Neural progenitor cell (in vitro differentiated cells): ENCODE data around the gene ESPN.
A peak's percentile ranks its signal among the peaks of the same experiment; 100 is the strongest.

Experiments
- EZH2 ChIP-seq: fragments of 200-600 bp; sonication (generic); IDR thresholded peaks from 2 replicates; pipeline ENCODE4 v1.6.1; 2017; ENCODE audit warnings: antibody characterized with exemption, mild to moderate bottlenecking, moderate library complexity
- EZH2phosphoT487 ChIP-seq: fragments of 200-600 bp; sonication (generic); IDR thresholded peaks from 2 replicates; pipeline ENCODE4 v1.6.1; 2017; ENCODE audit warnings: antibody characterized with exemption
- TF ChIP-seq, protein P1 (sequence below): fragments of 200-600 bp; sonication (generic); IDR thresholded peaks from 2 replicates; pipeline ENCODE4 v1.5.1; 2017; ENCODE audit warnings: antibody characterized with exemption, mild to moderate bottlenecking

DNA sequence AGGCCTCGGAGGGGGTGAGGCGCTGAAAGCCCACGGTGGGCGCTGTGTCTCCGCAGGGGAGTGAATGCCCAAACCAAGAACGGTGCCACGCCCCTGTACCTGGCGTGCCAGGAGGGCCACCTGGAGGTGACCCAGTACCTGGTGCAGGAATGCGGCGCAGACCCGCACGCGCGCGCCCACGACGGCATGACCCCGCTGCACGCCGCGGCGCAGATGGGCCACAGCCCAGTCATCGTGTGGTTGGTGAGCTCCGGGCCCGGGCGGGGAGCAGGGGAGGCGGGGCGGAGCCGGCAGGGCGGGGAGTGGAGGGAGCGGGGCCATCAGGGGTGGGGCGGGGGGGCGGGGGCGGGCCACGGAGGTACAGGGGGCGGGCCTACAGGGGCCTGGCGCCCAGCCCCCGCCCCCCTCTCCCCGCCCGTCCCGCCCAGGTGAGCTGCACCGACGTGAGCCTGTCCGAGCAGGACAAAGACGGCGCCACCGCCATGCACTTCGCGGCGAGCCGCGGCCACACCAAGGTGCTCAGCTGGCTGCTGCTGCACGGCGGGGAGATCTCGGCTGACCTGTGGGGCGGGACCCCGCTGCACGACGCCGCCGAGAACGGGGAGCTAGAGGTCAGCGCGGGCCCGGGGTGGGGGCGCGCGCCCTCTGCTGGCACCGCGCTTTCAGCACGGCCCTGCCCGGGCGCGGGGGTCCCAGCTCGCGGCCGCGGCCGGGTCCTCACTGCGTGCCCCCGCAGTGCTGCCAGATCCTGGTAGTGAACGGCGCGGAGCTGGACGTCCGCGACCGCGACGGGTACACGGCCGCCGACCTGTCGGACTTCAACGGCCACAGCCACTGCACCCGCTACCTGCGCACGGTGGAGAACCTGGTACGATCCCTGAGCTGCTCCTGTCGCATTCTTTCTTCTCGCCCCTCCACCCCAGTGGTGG is 15.9 kb downstream of the ESPN start:
- TF ChIP-seq, protein P1, sequence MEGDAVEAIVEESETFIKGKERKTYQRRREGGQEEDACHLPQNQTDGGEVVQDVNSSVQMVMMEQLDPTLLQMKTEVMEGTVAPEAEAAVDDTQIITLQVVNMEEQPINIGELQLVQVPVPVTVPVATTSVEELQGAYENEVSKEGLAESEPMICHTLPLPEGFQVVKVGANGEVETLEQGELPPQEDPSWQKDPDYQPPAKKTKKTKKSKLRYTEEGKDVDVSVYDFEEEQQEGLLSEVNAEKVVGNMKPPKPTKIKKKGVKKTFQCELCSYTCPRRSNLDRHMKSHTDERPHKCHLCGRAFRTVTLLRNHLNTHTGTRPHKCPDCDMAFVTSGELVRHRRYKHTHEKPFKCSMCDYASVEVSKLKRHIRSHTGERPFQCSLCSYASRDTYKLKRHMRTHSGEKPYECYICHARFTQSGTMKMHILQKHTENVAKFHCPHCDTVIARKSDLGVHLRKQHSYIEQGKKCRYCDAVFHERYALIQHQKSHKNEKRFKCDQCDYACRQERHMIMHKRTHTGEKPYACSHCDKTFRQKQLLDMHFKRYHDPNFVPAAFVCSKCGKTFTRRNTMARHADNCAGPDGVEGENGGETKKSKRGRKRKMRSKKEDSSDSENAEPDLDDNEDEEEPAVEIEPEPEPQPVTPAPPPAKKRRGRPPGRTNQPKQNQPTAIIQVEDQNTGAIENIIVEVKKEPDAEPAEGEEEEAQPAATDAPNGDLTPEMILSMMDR: peak; percentile 65
- TF ChIP-seq EZH2: peak; percentile 44
- TF ChIP-seq EZH2phosphoT487: no peak
